GM12801 (cell line): ENCODE data around the gene PTMA.

Experiments
- TF ChIP-seq, protein P1 (sequence below): IDR thresholded peaks from one replicate; pipeline ENCODE4 v1.5.1; 2011; ENCODE audit warnings: control low read depth; ENCODE audit not compliant: insufficient read length; ENCODE audit errors: extremely low read depth

PTMA gene

DNA sequence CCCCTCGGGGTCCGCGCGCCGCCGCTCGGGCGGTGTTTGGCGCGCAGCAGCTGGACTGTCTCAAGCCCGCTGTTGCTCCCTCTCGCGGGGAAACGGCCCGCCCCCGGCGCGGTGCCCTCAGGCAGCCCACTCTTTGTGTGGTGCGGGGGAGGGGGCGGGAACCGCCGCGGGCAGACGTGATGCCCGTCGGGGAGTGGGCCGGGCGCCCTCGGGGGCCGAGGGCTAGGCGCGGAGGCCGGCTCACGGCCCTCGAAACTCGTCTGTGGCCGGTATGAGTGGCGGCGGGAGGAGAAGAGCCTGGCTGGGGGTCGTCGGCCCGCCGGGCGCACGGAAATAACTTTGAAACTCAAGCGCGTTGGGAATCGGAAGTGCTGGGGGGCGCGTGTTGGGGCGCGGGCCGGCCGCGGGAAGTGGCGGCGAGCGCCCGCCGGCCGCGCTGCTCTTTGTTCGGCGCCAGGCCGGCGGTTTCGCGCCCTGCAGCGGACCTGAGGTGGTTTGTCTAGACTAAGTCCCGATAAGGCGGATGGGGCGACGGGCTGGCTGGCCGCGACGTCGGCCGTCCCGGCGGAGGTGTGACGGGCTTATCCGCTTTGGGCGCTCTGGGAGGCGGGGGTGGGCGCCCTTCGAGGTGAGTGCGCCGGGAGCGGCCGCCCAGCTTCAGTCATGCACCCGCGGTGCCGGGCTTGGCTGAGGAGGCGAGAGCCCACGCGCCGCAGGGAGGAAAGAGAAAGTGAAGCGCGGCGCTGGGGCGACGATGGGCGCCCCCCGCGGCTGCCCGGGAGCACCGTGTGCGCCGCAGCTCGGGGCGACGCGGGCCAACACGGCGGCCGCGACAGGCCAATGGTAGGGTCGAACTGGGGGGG is 679 bp downstream of the PTMA start:
- TF ChIP-seq, protein P1, sequence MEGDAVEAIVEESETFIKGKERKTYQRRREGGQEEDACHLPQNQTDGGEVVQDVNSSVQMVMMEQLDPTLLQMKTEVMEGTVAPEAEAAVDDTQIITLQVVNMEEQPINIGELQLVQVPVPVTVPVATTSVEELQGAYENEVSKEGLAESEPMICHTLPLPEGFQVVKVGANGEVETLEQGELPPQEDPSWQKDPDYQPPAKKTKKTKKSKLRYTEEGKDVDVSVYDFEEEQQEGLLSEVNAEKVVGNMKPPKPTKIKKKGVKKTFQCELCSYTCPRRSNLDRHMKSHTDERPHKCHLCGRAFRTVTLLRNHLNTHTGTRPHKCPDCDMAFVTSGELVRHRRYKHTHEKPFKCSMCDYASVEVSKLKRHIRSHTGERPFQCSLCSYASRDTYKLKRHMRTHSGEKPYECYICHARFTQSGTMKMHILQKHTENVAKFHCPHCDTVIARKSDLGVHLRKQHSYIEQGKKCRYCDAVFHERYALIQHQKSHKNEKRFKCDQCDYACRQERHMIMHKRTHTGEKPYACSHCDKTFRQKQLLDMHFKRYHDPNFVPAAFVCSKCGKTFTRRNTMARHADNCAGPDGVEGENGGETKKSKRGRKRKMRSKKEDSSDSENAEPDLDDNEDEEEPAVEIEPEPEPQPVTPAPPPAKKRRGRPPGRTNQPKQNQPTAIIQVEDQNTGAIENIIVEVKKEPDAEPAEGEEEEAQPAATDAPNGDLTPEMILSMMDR, result no peak

- TF ChIP-seq, protein P1, result no peak
Observed at GRCh38 chr2:231709636-231709980, 1.3 kb downstream of the PTMA start.

GRCh38 chr2:231709981-231710798 is 1.9 kb downstream of the PTMA start:
- TF ChIP-seq, protein P1, result no peak

DNA sequence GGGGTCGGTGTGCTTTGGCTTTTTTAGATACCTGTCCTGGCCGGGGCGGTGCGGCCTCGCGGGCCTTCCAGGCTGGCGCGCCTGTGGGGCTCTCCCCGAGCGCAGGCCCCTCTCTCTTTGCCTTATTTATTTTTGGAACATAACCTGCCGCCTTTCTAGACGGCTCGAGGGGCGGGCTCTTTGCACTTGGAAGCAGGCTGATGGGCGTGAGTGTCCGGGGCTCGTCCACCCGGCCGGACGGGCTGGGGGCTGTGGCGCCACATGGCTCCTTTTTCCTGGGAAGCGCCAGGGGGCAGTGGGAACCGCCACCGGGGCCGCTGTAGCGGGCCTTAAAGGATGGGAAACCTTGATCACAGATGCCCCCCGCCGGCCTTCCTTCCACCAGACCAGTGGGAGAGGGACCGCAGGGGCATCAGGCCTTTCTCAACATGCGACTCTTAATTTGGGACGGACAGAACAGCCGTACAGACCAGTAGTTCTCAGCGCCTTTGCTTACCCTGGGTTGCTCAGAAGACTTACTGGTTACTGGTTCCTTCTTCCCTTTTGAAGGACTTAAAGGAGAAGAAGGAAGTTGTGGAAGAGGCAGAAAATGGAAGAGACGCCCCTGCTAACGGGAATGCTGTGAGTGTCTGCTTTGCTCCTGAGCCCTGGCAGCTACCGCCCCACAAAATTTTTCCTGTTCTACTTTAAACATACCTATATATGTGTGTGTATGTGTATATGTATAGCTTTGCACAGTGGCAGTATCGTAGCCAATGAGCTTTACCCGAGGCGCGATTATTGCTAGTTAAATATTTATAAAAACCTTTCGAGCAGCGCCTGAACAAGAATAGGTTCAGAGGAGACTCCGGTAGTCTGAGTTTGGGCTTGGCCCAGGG is 2.7 kb downstream of the PTMA start:
- TF ChIP-seq, protein P1, result no peak

DNA sequence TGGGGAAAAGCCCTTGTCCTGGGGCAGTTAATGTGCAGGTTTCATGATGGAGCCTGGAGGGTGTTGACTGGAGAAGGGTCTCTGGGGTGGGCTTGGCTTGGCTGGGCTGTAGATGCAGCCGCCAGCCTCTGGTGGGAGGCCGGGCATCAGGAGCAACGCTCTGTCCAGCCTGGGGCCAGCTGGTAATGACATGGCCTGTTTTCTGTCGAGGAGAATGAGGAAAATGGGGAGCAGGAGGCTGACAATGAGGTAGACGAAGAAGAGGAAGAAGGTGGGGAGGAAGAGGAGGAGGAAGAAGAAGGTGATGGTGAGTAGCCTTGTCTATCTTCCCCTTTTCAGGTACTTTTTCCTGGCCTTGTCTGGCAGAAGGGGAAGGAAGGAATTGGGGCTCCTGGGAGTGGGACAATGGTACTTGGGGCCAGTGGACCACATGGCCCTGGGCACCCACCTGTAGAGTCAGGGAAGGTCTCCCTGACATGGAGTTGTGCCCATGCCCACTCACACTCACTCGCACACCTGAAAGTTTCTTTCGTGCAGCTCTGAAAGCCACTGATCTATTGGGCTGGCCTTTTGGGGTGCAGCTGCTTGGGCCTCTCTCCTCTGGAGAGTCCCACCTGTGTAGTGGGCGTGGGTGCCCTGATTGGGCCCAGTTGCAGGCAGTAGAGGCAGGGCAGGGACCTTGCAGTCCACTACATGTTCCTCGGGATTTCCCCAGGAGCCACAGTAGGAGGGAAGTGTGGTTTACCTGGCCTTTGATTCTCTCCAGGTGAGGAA is 3.5 kb downstream of the PTMA start:
- TF ChIP-seq, protein P1, result no peak

DNA sequence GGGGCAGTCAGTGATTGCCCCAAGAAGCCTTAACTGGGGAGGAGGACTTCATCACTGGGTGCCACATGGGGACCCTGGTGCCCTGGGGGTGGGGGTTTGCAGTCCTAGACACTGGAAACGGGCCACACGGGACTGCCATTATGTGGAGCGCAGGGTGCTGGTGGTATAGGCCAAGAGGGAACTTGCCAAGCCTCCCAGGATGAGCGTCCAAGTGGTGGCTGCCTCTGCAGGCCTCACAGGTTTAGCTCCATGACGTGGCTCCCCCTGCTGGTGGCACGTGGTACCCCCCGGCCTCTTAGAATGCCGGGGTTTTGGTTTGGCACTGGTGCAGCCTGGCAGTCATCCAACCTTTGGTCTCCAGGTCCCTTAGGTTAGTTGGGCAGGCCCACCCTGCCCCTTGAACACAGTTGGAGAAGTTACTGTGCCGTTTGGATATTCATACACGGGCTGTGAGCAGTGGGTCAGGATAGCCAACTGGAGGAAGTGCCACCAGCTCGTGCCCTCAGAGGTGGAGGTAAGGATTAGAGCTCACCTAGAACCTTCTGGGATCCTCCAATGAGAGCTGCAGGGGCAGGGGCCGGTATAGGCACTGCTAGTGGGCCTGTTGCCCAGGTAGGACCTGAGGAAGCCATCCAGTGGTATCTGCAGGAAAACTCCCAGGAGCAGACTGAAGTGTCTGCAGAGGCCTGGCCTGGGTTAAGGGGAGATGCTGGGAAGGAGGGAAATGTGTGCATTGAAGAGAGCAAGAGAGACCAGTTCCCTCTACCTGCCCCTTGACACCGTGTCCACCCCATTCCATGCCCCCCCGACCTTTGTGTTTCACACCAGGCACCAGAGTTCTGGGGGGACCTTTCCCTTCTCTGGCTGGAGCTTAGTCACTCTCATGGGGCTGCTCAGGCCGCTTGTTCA is 5.7 kb downstream of the PTMA start:
- TF ChIP-seq, protein P1, result no peak
